GM18520 (cell line): ENCODE data around the gene HDAC8.
A peak's percentile ranks its signal among the peaks of the same experiment; 100 is the strongest.

ENCODE experiments used
- ATAC-seq: cut with Tn5 transposase; IDR thresholded peaks from one replicate; pipeline ENCODE4 v1.9.1; 2021; ENCODE audit not compliant: unreplicated experiment

HDAC8 gene

DNA sequence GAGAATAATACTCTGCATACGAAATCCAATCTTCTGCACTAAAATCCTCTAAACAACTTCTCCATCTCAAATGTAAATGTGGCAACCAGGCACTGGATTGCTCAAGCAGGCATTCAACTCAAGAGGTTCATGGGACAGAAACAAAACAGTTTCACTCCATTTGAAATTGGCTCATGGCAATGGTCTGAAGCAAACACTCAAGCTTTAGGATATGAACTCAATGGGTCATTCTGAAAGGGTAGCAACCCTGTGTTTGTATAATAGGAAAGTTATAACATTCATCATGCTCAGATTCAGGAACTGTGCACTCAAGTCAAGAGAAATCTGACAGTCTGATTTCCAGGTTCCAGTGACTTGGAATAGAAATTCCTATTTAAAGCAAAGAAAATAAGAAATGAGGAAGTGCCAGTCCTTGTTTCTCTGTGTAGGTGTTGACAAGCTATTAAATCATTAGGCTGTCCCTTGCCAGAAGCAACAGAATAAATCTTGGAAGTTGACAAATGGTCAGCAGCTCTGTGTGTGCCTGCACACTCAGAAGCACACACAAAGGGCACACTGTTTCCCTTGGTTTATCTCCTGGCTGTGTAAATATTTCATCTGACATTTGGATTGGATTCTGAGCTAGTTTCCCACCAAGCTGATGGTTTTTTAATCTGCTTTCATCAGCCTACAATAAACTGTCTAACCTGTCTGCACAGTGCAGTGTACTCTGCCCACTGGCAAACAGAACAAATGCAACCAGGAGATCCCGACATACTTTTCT is 191.0 kb downstream of the HDAC8 start:
- no peak for ATAC-seq

DNA sequence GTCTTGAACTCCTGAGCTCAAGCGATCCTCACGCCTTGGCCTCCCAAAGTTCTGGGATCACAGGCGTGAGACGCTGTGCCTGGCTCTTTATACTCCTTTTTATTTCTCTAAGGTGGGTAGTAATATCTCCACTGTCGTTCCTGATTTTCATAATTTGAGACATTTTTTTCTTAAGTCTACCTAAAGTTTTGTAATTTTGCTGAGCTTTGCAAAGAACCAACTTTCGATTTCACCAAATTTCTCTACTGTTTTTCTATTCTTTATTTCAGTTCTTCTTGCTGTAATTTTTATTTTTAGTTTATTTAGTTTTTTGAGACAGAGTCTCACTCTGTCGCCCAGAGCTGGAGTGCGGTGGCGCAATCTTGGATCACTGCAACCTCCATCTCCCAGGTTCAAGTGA is 196.5 kb downstream of the HDAC8 start:
- no peak for ATAC-seq

- no peak for ATAC-seq
These were observed 199.5 kb downstream of the HDAC8 start for GRCh38 chrX:72373136-72373535.

- no peak for ATAC-seq
These were observed 199.9 kb downstream of the HDAC8 start for GRCh38 chrX:72372735-72373134.

DNA sequence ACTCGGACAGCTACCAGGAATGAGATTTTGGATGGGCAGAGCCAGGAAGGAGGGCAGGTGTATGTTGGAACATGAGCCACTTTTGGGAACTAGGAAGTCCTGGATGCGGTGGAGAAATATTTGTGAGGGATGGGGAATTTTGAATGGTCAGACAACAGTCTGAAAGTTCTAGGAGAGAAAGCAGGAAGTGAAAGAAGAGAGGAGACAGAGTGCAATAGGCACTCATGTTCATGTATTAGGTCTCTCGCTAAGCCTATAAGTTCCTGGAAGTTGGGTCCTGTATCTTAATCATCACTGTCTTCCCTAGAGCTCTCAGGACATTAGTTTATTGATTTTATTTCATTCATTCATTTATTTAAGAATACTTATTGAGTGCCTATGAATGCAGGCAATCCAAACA is 201.2 kb downstream of the HDAC8 start:
- ATAC-seq = no peak

DNA sequence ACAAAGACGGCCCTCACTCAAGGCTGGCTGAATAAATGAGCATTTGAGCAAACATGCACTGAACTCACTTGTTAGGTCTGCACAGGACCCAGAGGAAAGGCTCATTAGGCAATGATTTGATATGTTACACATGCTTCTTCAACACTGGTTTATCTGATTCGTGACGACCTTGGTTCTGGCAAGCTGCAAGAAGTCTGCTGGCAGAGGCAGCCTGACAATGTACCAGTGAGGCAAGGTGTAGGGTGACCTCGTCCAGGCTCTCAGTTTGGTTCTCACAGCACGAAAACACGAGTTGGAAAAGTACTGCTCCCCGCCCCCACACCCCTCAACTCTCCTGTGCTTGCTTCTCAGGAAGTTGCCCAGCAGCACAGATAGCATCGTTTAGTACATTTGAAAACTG is 203.8 kb downstream of the HDAC8 start:
- no peak for ATAC-seq

DNA sequence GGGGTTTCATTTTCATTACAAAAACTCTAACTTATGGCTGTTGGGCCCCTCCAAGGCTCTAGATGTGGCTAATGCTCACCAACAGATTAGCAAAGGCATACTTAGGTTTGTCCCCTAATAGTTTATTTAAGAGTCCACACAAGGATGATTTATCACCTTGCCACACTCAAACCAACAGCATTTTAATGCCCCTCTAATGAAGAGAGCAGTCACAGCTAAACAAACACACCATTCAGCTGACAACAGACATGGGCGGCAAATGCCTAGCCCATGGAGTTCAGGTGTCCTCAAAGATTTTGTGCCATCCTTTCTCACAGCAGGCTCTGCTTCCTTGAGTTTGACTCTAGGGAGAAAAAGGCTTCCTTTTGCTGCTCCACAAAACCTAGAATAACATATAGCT is 205.1 kb downstream of the HDAC8 start:
- ATAC-seq = no peak

GRCh38 chrX:72366701-72367454 is 205.8 kb downstream of the HDAC8 start:
- ATAC-seq = no peak

GRCh38 chrX:72366178-72366577 is 206.5 kb downstream of the HDAC8 start:
- ATAC-seq = no peak

DNA sequence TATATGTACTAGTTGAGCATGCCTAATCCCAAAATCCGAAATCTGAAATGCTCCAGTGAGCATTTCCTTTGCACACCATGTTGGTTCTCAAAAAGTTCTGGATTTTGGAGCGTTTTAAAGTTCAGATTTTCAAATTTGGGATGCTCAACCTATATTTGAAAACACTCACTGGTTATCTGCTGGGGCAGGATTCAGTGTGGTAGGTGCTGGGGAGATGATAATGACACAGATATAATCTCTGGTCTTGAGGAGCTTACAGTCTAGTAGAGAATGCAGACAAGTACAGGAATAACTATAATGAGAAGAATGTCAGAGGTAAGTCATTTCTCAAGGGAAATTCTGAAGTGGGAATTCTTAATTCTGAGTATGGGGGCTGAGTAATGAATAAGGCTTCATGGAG is 207.5 kb downstream of the HDAC8 start:
- ATAC-seq = no peak

DNA sequence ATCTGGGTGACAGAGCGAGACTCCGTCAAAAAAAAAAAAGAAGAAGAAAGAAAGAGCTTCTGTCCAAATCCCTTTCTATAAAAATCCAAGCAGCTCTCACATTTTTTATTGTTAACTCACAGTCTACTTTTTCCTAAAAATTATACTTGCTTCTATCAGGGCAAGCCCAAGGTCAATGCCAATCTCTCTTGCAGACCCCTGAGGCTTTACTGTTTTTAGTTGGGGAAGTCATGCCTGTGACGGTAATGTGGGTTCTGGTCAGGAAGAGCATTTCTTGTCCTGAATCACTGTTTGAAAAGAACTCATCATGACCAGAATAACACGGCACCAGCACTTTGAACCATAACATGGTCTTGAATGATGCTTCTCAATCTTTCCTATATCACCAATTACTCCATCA is 212.3 kb downstream of the HDAC8 start:
- no peak for ATAC-seq

DNA sequence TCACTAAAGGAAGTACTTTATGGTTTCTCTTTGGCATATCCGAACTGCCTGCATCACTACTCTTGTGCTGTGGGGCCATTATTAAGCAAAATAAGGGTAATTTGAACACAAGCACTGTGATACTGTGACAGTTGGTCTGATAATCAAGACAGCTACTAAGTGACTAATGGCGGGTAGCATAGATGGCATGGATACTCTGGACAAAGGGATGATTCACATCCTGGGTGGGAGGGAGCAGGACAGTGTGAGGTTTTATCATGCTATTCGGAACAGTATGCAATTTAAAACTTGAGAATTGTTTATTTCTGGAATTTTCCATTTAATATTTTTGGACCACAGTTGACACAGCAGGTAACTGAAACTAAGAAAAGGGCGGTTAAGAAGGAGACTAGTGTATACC is 214.3 kb downstream of the HDAC8 start:
- no peak for ATAC-seq

GRCh38 chrX:72352786-72353185 is 219.9 kb downstream of the HDAC8 start:
- ATAC-seq = no peak

DNA sequence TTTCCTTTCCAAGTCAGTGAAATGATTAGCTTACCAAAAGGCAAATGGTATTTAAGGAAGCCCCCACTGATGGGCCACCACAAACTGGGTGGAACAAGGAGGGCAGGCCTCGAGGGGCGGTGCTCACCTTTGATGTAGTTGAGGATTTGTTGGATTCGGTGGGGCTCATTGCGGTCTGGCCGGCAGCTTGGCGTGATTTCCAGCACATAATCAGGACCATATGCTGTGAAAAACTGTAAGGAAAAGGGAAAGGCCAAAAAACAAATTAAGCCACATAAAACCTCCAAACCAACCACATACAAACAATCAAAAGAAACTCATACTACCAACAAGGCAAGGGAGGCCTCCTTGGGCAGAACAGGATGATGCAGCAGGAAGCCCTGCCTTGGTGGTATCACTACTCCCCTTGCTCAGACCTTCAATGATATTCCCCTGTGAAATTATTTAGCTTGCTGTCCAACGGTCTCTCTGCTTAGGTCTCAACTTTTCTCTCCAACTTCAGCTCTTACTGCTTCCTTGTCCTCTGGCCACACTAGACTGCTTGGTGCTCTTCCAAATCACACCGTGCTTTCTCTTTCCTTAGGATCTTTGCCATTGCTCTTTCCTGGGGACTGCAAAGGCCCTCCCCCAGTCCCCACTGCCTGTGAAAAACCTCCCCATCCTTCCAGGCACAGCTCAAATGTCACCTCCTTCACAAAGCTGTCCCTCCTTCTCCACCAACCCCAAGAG is 220.9 kb downstream of the HDAC8 start:
- ATAC-seq = no peak

DNA sequence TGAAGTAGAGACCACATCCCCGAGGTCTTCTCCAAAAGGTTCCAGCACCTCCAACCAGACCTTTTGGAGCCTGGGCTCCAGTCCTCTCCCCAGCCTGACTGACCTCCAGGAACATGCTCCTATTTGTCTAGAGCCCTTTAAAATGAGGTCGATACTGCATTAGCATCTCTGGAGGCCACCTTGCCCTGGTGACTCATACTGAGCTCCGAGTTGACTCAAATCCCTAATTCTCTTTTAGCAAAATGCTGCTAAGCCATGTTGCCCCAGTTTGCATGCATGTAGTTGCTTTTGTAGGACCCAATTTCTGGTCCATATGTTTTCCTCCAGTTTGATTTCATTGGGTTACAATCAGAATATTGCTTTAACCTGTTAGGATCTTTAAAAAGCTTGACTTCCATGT is 223.5 kb downstream of the HDAC8 start:
- peak; percentile 98 for ATAC-seq

GRCh38 chrX:72348247-72348979 is 224.2 kb downstream of the HDAC8 start:
- ATAC-seq = peak; percentile 16

GRCh38 chrX:72347366-72347765 is 225.3 kb downstream of the HDAC8 start:
- no peak for ATAC-seq

DNA sequence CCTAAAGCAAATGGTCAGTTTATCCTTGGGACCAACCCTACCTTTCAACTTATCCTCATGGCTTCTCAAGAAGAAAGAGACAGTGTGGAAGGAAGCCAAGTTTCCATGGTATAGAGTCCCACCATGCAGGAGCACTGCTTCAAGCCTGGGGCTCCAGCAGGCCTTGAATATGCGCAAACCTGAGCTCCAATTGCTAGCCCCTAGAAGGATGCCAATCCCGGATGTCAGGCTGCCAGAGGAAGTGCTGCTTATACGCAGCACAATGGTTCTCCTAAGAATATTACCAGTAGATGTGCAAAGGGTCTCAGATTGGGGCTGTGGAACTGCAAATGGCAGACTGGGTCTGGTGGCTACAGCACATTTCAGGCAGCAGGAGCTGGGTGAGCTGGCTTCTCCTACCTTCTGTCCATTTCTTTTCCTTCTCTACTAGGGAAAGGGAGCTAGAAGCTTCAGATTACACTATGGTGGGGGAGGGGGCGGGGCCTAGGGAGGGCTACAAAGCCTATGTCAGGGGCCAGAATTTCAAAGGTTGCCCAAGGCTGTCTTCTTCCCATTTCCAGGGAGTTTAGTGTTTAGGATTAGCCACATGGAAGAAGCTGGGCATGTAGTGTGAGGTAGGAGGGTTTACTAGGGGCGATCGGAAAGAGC is 226.2 kb downstream of the HDAC8 start:
- ATAC-seq = no peak

DNA sequence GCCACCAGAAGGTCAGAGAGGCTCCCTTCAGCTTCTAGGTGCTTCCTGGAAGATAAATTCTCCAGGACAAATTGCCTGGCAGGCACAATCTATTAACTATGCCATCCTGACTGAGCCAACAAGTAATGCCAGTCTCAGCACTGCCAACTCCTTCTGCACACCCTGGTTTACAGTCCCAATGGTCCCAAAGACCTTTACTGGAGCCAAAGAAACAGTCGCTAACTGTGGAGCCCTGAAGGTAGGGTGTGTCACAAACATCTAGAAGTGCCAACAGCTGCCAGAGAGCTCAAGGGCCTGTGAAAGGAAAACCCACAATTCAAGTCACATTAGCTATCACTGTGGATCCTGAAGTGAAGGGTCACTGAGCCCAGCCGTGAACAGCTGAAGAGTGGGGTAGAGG is 232.0 kb downstream of the HDAC8 start:
- ATAC-seq = no peak

GRCh38 chrX:72340041-72340440 is 232.6 kb downstream of the HDAC8 start:
- no peak for ATAC-seq

- no peak for ATAC-seq
These were observed 242.5 kb downstream of the HDAC8 start for GRCh38 chrX:72330131-72330530.
